Epithelial cell of proximal tubule (primary cell): ENCODE measurements around the gene COL5A2. TPM values are rescaled to one million over a fixed set of nuclear protein-coding genes. Genes with fewer than 3 reads are reported as not detected.

ENCODE experiments used
- DNase-seq: peaks from one replicate; pipeline ENCODE4 v3.0.0-alpha.2; 2011; ENCODE audit warnings: low read depth
- H3K4me3 ChIP-seq: 2 replicates; pipeline ENCODE4 v1.5.1; 2011; ENCODE audit warnings: low read depth, mild to moderate bottlenecking, low read length
- CTCF ChIP-seq: conservative IDR thresholded peaks from 2 replicates; pipeline ENCODE4 v1.5.1; 2012; ENCODE audit warnings: low read depth, mild to moderate bottlenecking, low read length
- total RNA-seq: library from RNA; depleted of rRNA; stranded (reverse); fragments of >200 nt; gene quantifications from 2 replicates; pipeline ENCODE4 v1.2.3, GENCODE V29; 2015

The COL5A2 gene
- total RNA-seq, 1 donor from 2014 or later, result 32.7 TPM

- no peak for TF ChIP-seq CTCF
- no peak overlapping the region for H3K4me3 ChIP-seq
- DNase-seq, result no peak
These were observed 129.8 kb downstream of the COL5A2 start for GRCh38 chr2:189049709-189050164.

- H3K4me3 ChIP-seq, result no peak overlapping the region
- DNase-seq, result no peak
- TF ChIP-seq CTCF, result no peak
These were observed 131.4 kb downstream of the COL5A2 start for GRCh38 chr2:189048189-189048588.

- H3K4me3 ChIP-seq, result no peak overlapping the region
- TF ChIP-seq CTCF, result no peak
- no peak for DNase-seq
These were observed 132.2 kb downstream of the COL5A2 start for GRCh38 chr2:189047171-189047888.

- TF ChIP-seq CTCF, result no peak
- H3K4me3 ChIP-seq, result no peak overlapping the region
- no peak for DNase-seq
These were observed 133.2 kb downstream of the COL5A2 start for GRCh38 chr2:189046320-189046719.

- DNase-seq, result no peak
- no peak overlapping the region for H3K4me3 ChIP-seq
- no peak for TF ChIP-seq CTCF
These were observed 133.7 kb downstream of the COL5A2 start for GRCh38 chr2:189045836-189046235.

GRCh38 chr2:189037518-189037917 is 142.0 kb downstream of the COL5A2 start:
- no peak for TF ChIP-seq CTCF
- H3K4me3 ChIP-seq, result no peak overlapping the region
- no peak for DNase-seq
